ENCODE results near the gene EVL. TPM values are rescaled to one million over a fixed set of nuclear protein-coding genes. Genes with fewer than 3 reads are reported as not detected.

EVL gene
- polyA plus RNA-seq, 2 of the 4 experiments (the other 2 are of a cell fraction): 14.8 to 32.9 TPM

- WGBS (ENCODE audit: missing lambda C conversion rate): 34% methylated on average over 13 of the region's 13 CpGs
- H3K4me1 ChIP-seq: peaks cover 27% of the 10 kb centered on the region
- H3K4me3 ChIP-seq: no peak overlapping the region
- DNase-seq (ENCODE audit: low read depth in 1 of 2, low spot score in 1 of 2): peak; percentile 69 to 88
- TF ChIP-seq BCL3 (IDR thresholded peaks at IDR 0.05) (no peak), SMC3 (IDR thresholded peaks at IDR 0.05) (peak; percentile 97), KDM5A (IDR thresholded peaks at IDR 0.05) (no peak), EHF (CRISPR knock-in tag; IDR thresholded peaks at IDR 0.05) (no peak), MAX (IDR thresholded peaks at IDR 0.05) (peak; percentile 68), RARB (CRISPR knock-in tag; IDR thresholded peaks at IDR 0.05) (no peak), RAD21 (conservative IDR thresholded peaks at IDR 0.05 in 1 of 2, IDR thresholded peaks at IDR 0.05 in 1 of 2) (peak; percentile 86 to 88), CTCF (IDR thresholded peaks at IDR 0.05) (peak; percentile 90), E2F6 (IDR thresholded peaks at IDR 0.05; ENCODE audit: borderline replicate concordance, low read depth) (peak; percentile 58; the same call in 1 of the 2 replicates)
- no peaks in the 10 kb centered on the region for H3K9me3 ChIP-seq
- no peak for FAIRE-seq
- POLR2A ChIA-PET: no interaction called here
- peak; percentile 91 to 98 for ATAC-seq
- peak overlapping the region; percentile 51 to 56; a peak in 4 of 6 replicates for H3K27ac ChIP-seq
- CTCF ChIA-PET: interaction anchor here (0.6 to 10.1 kb wide), 65 partner anchors 12 to 499 kb away, joined by 3 to 173 read pairs (median 6); partner anchors contain the start of gene EVL
- H3K4me2 ChIP-seq: no peak overlapping the region
These were observed 43.0 kb downstream of the EVL start for GRCh38 chr14:100108042-100108825.

GRCh38 chr14:100108840-100109593 is 43.8 kb downstream of the EVL start:
- Histone ChIP-seq H3K4me2 (no peak overlapping the region), H3K27ac (peak overlapping the region; percentile 51 to 56; a peak in 4 of 6 replicates), H3K4me3 (no peak overlapping the region), H3K4me1 (peaks cover 21% of the 10 kb centered on the region), H3K9me3 (no peaks in the 10 kb centered on the region)
- WGBS (ENCODE audit: missing lambda C conversion rate): 73% methylated on average over 9 of the region's 10 CpGs
- no peak for TF ChIP-seq SMC3 (IDR thresholded peaks at IDR 0.05)
- no peak for TF ChIP-seq JUNB (IDR thresholded peaks at IDR 0.05)
- no peak for TF ChIP-seq MAFK (IDR thresholded peaks at IDR 0.05; ENCODE audit: partially characterized antibody)
- TF ChIP-seq KDM1A (IDR thresholded peaks at IDR 0.05; ENCODE audit: low read depth): no peak
- TF ChIP-seq MYC (IDR thresholded peaks at IDR 0.05; ENCODE audit: borderline replicate concordance, low read length): no peak
- TF ChIP-seq NPAS2 (CRISPR knock-in tag; IDR thresholded peaks at IDR 0.05; ENCODE audit: borderline replicate concordance): no peak
- no peak for TF ChIP-seq ATOH8 (CRISPR knock-in tag; IDR thresholded peaks at IDR 0.05; ENCODE audit: low read depth)
- TF ChIP-seq EHF (CRISPR knock-in tag; IDR thresholded peaks at IDR 0.05): no peak
- TF ChIP-seq E2F6 (IDR thresholded peaks at IDR 0.05; ENCODE audit: borderline replicate concordance, low read depth): no peak
- no peak for TF ChIP-seq RNF2 (IDR thresholded peaks at IDR 0.05; ENCODE audit: borderline replicate concordance, low read depth)
- ChIA-PET POLR2A (no interaction called here), CTCF (interaction anchor here (0.6 to 10.1 kb wide), 53 partner anchors 11 to 547 kb away, joined by 3 to 173 read pairs (median 6); partner anchors contain the start of gene EVL)
- ATAC-seq: peak in 1 of 2 experiments; percentile 7; a peak in 2 of 6 replicates
- FAIRE-seq: no peak
- DNase-seq (ENCODE audit: low read depth in 1 of 2, low spot score in 1 of 2): no peak
